Bone marrow (tissue), 2 donors: ENCODE measurements around the gene RASSF8.

Source experiments
- DNase-seq, 2 donors: peaks; one replicate each; lab custom pipeline; 2025; lab: John Stamatoyannopoulos, UW

RASSF8 gene

DNA sequence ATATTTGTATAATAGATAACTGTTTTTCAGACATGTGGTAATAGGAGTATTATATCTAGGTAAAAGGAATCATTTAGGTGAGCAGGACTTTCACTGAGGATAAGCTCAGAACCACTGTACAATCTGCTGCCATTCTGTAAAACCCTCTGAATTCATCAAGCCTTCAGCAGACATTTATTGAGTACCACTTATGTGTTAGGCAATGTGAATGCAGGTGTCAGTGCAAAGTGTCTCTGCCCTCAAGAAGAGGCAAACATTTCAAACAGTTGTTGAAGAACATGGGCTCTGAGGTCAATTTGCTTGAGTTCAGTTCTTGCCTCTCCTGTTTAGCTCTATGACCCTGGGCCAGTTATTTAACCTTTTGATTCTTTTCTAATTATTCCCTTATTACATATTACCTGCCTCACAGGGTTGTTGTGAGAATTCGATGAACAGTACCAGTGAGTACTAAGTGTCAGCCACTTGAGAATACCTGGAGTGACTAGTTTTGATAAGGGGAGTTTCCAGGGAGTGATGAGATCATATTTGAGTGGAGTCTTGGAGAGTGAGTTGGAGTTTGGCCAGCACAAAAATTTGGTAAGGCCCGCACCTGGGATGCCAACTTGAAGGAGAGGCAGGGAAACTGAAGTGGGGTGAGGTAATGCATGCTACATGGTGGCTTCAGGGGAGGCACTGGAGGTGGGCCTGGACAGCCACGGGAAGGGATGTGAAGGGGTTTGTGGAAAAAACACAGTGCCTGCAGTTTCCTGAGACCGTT is 33.7 kb downstream of the RASSF8 start:
- no peak for DNase-seq

DNA sequence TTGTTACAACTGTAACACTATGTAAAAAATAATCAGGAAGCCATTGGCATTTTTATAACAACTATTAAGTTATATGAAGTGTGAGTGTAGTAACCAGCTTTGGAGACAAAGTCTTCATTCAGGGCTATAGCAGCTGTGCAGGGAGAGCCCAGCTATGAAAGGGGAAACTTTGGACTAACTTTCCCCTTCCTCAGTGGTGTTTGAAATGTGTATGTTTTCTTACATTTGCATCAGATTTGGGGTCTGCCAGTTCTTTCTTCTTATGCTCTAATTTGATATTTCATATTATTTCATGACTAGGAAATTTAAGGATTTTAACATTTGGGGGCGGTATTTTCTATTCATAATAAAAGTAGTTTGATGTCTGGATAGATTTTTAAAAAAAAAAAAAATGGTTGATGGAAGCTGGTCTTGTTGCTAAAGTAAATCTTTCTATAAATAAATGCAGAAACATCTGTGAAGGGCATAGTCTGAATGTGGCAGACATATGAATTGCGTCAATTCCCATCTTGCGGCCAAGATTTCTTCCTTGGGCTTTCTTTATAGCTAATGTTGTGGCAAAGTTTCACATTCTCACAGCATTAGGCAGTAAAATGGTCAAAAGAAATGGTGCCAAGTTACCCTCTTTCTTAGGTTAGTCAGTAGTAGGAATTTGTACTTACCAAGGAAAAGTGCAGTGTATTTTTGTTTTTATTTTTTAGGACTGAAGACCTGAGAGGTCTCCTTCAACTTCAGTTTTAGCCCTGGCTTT is 35.6 kb downstream of the RASSF8 start:
- DNase-seq, result no peak

DNA sequence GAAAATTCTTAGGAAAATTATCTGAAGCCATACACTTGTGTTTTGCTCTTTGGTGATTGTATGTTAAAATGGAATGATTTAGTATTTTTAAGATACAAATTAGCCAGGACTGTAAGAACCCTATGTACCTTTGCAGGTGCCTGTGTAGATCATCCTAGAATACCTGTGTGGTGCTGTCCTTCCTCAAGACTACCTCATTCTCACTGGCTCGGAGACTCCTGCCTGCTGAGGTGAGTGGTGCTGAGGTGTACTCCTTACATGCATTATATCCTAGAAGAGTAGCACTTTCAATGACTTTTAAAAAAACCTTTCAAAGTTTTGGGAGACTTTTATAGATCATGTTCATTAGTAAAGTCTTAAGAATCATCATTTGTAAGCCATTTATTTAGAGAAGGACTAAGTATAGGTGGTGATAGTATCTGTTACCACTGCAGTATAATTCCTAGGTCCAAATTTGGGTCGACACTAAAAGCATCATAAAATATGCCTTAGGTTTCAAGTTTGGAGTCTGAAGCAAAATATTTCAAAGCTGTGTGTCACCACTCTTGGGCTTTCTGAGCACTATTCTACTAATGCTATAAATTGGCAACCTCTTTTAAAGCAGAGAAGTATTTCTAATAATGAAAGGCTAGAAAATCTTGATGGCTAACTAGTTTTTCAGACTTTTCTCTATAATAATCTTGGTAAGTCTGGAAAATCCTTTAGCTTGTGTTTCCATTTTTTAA is 36.6 kb downstream of the RASSF8 start:
- no peak for DNase-seq

GRCh38 chr12:25995906-25996305 is 37.4 kb downstream of the RASSF8 start:
- no peak for DNase-seq

DNA sequence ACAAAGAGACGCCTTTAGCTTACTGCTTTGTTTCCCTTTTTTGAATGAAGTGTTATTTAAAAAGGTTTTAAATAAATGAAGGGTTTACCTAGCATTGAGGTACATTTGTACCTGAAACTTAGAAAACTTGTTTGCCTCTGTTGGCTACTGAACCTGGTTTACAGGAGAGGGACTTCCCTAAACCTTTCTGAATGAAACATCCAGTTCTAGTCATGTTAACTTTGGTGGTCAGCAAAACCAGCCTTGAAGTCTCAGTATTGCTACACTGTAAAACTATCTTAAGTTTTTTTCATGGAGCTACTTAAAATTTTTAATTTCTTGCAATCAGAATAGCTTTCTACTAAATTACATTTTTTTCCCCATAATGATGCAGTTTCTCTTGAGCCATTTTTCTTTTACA is 38.2 kb downstream of the RASSF8 start:
- no peak for DNase-seq

DNA sequence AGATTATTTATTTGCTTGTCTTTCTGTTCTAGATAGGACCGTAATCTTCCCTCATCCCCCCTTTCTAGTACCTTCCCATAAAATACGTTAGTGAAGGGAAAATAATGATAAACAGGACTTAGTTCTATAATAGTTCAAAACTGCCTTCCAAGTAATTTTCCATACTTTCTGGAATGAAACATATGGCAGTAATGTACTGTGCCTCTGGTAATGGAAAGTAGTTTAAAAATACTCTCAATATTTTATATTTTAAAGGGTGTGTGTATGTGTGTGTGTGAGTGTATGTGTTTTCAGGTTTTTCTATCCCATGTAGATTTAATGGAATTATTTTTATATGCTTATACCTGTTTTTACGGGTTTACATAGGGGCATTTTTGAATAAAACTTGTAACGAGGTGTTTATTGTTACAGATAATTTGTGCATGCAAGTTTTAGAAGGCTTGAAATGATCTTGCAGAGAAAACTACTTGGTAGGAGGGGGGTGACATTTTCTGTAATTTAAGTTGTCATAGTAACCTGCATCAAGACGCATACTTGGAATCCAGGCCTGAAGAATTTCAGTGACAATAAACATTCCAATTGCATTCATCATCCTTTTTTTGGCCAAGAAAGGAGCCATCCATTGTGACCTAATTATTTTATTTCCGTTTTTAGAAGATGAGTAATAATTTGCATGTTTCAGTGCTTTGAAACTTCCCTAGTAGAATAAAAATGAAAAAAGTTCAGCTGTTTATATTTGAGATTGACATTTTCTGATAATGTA is 38.9 kb downstream of the RASSF8 start:
- no peak for DNase-seq

- no peak for DNase-seq
Measured at GRCh38 chr12:26000898-26001297, 42.4 kb downstream of the RASSF8 start.

DNA sequence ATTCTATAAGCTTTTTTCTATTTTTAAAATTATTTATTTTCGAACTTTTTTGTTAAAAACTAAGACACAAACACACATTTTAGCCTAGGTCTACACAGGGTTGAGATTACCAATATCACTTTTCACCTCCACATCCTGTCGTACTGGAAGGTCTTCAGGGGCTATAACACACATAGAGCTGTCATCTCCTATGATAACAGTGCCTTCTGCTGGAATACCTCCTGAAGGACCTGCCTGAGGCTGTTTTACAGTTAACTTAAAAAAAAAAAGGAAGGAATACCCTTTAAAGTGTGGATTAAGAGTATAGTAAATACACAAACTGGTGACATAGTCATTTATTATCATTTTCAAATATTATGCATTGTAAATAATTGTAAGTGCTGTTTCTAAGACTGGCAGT is 43.0 kb downstream of the RASSF8 start:
- no peak for DNase-seq

- no peak for DNase-seq
Measured at GRCh38 chr12:26003065-26003464, 44.6 kb downstream of the RASSF8 start.

DNA sequence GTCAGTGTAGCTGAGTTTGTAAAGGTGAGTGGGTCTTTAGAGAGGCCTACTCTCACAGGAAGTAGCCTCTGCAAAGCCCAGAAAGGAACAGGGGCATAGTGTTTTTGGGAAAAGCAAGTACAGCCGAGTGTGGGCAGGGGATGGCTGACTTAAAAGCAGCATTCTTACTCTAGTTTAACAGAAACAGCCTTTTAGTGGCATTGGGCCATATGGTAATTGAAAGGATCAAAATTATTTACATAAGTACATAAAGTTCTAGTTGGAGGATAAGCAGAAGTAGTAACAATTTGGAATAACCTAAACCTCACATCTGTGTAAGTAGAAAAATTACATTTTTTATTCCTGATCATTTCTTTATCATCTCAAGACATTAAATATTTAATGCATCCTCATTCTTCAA is 49.1 kb downstream of the RASSF8 start:
- DNase-seq, result no peak

DNA sequence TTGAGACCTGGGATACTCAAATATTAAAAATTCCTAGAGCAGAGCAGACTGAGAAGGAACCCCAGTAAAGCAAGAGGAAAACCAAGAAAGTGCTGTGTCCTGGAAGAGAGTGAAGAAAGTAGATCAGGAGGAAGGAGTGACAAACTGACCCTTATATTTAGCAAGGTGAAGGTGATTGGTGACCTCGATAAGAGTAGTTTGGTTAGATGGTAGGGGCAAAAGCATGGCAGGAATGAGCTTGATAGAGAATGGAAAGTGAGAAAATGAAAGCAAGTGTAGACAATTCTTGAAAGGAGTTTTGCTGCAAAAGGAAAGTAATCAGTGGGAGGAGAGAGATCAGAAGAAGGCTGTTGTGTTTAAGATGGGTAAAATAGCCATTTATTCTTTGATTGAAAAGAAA is 51.1 kb downstream of the RASSF8 start:
- DNase-seq, result no peak

DNA sequence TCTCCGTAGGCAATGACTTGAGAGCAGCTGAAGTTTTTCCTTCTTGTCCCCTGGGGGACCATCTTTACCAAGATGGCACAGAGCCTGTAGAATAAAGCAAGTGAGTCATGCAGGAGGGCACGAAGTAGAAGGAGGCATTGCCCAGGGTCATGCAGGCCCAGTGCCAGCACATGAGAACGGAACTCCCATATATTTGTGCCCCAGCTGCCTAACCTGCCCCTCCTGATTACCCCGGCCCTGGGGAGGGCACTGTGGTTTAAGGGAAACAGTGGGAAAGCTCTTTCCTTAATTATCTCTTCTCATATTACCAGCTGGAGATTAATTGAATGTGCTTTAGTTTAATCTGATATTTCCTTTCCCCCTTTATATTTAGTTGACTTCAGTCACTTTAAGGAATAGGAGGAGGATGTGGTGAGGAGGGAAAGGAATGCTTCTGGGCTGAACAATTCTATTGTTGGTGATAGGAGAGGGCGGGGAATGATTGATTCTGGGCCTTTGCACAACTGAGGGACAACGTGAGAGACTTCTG is 51.9 kb downstream of the RASSF8 start:
- DNase-seq, result no peak

DNA sequence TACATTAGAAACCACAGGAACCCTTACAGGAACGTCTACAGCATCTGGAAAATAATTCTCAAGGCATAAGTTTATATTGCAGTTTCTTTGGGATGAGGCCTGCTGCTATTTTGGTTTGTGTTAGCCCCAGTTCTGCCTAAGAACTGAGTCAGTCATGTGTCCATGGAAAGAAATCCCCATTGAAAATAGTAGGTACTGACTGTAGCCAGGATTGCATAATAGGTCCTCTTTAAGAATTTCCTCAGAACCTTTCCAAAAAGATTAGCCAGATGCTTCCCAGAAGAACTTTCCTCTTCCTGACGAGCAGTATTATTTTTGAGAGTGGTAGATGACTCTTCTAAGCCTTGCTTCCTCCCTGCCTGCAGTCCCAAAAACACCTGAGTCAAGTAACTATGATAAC is 52.6 kb downstream of the RASSF8 start:
- DNase-seq, result no peak

- DNase-seq, result no peak
Measured at GRCh38 chr12:26014085-26014484, 55.6 kb downstream of the RASSF8 start.

DNA sequence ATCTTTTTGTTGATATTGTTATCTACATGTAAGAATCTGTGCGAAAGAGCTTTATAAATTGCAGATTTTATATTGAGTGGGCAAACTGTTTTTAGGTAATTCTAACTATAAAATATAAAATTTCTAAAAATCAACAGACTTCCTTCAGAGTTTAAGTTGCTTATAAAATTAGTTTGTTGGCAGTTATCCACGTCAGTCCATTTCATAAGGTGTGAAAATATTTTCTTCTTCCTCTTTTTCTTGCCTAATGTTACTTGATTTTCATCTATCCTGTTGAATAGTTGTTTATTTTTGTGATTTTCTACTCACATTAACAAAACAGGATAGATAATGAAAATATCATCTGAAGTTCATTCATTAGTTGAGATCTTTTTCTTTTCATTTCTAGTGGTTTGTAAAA is 58.0 kb downstream of the RASSF8 start:
- DNase-seq, result no peak

DNA sequence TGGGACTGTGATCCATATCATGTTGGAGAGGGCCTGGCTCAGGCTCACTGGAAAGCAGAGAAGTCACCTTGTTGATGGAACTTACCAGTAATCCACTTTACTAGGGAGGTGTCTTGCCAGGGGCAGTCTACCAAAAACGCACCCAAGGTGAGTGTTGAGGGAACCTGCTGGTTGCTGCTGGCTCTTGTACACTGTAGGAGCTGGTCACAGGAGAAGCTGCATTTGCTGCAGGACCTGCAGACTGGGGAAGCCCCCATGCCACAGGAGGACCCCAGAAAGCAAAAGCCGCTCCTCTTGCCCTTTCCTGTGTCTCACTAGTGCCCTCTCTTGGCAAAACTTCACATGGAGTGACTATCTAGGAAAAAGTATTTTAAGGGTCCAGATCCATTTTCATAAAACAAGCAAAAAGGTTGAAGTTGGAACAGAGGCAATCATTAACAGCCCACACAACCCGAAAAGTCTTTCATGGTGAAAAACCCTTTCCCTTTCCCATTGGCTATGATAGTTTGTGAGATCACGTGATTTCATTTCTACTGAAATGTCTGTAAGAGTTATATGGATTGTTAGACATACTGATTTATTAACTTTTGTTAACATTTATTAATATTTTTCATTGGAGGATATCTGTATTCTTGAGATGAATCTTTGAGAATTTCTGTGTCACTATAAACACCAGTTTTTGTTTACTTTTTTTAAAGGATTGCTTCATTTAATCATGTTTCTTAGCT is 59.2 kb downstream of the RASSF8 start:
- peak in 1 of 2 donors; percentile 4 for DNase-seq

DNA sequence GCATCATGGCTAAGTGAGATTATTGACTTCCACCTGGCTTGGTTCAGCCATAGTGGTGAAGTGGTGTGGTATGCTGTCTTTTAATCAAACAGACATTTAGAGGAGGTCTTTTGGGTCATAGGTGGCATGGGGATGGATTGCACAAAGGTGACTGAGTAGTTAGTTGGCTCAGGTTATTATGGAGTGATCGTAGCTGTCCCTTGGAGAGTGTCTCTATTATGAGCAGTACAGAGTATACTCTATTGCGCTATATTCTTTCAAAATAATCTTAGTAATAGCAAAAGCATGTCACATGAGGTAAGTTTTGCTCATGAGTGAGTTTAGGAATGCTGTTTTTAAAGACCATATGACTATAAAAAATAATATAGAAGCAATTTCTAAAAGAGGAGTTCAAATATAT is 60.4 kb downstream of the RASSF8 start:
- no peak for DNase-seq

GRCh38 chr12:26021534-26021933 is 63.1 kb downstream of the RASSF8 start:
- no peak for DNase-seq

DNA sequence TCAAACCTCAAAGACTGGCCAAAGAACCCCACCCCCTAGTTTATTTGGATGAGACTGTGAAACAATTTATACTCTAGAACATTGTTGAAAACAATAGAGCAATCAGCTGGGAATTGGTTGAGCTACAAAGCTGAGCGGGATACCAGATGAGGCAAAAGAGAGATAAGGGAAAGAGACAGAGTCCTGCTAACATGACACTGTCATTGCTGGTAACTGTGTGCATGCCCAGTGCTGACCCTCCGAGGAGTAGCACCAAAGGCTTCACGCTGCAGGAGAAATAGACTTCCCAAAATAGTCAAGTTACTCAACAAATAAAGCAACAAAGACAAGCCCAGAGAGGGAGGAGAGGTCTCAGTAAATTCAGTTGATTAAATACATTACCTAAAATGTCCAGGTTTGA is 63.6 kb downstream of the RASSF8 start:
- no peak for DNase-seq

GRCh38 chr12:26026713-26027112 is 68.2 kb downstream of the RASSF8 start:
- DNase-seq, result no peak

GRCh38 chr12:26027401-26027800 is 68.9 kb downstream of the RASSF8 start:
- DNase-seq, result no peak
